Type B pancreatic cell (in vitro differentiated cells): Measurements from ENCODE around the gene EVA1C. TPM values are rescaled to one million over a fixed set of nuclear protein-coding genes. Genes with fewer than 3 reads are reported as not detected.
"Not testable (repeated sequence)": the region's sequence is repeated elsewhere in the genome, so short reads cannot be mapped to it uniquely, and the experiment has no call there.

Experiments used
- DNase-seq: peaks from one replicate; pipeline ENCODE4 v3.0.0; 2021; ENCODE audit warnings: mixed read lengths; ENCODE audit not compliant: unreplicated experiment; ENCODE audit errors: extremely low spot score
- H3K27ac Mint-ChIP-seq: 2 replicates; pipeline ENCODE4 v1.8.0; 2021; ENCODE audit warnings: mild to moderate bottlenecking, mixed read lengths
- H3K27me3 Mint-ChIP-seq: 2 replicates; pipeline ENCODE4 v1.8.0; 2021; ENCODE audit warnings: mixed read lengths
- H3K36me3 Mint-ChIP-seq: 2 replicates; pipeline ENCODE4 v1.8.0; 2021; ENCODE audit warnings: mixed read lengths
- H3K4me1 Mint-ChIP-seq: one replicate; pipeline ENCODE4 v1.8.0; 2021; ENCODE audit warnings: mixed read lengths; ENCODE audit not compliant: unreplicated experiment
- H3K4me3 Mint-ChIP-seq: 2 replicates; pipeline ENCODE4 v1.8.0; 2021; ENCODE audit warnings: mild to moderate bottlenecking, mixed read lengths
- H3K9me3 Mint-ChIP-seq: 2 replicates; pipeline ENCODE4 v1.8.0; 2021; ENCODE audit warnings: mixed read lengths
- total RNA-seq: library from RNA; stranded (reverse); gene quantifications from 2 replicates; pipeline ENCODE4 v1.2.1, GENCODE V29; 2021; ENCODE audit warnings: low replicate concordance
- TF ChIP-seq, protein P1 (sequence below): fragments of 200-600 bp; sonication (generic); conservative IDR thresholded peaks from 2 replicates; pipeline ENCODE4 v1.5.0; 2021; ENCODE audit warnings: antibody characterized with exemption, mild to moderate bottlenecking

Gene EVA1C
- total RNA-seq, 1 donor from 2014 or later = 0.63 TPM

- Mint-ChIP-seq H3K36me3 (no peaks in the 10 kb centered on the region), H3K9me3 (no peaks in the 10 kb centered on the region), H3K27me3 (peaks cover 5% of the 10 kb centered on the region), H3K27ac (no peak overlapping the region), H3K4me3 (no peak overlapping the region), H3K4me1 (no peaks in the 10 kb centered on the region)
- TF ChIP-seq, protein P1, sequence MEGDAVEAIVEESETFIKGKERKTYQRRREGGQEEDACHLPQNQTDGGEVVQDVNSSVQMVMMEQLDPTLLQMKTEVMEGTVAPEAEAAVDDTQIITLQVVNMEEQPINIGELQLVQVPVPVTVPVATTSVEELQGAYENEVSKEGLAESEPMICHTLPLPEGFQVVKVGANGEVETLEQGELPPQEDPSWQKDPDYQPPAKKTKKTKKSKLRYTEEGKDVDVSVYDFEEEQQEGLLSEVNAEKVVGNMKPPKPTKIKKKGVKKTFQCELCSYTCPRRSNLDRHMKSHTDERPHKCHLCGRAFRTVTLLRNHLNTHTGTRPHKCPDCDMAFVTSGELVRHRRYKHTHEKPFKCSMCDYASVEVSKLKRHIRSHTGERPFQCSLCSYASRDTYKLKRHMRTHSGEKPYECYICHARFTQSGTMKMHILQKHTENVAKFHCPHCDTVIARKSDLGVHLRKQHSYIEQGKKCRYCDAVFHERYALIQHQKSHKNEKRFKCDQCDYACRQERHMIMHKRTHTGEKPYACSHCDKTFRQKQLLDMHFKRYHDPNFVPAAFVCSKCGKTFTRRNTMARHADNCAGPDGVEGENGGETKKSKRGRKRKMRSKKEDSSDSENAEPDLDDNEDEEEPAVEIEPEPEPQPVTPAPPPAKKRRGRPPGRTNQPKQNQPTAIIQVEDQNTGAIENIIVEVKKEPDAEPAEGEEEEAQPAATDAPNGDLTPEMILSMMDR = no peak
- DNase-seq = no peak
Measured at GRCh38 chr21:32549886-32550285, 137.4 kb downstream of the EVA1C start.

DNA sequence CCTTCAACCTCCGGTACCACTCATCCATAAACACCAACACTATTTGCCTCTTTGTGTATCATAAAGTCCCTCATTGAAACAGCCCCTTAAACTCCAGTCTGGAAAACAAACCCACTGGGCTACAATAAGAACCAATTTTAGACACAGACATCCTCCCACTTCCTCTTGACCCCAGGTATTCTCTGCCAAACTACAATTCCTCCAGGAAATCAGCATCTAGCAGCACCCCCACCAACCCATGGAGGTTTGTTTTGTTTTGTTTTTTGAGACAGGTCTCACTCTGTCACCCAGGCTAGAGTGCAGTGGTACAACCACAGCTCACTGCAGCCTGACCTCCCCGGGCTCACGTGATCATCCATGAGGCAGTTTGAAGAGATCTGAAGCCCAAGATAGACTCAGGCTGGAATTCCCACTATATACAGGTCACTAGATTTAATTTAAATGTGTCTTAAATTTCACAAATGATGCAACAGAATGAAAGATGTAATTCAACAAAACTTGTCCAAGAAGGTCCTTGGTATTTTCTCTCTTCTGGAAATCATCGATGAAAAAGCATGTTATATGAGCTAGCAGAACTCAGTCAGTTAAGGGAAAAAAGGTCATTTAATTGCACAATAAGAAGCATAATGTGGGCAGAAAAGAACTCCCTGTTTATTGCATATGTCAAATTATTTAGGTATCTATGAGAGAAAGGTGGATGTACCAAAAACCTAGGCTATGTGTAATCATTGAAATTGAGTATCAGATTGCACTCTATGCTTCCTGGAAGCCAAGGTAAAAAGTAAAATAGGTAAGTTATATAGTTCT, 142.5 kb downstream of the EVA1C start:
- H3K27me3 Mint-ChIP-seq = peaks cover 5% of the 10 kb centered on the region
- H3K36me3 Mint-ChIP-seq = no peaks in the 10 kb centered on the region
- TF ChIP-seq, protein P1 = no peak
- H3K4me3 Mint-ChIP-seq = no peak overlapping the region
- H3K27ac Mint-ChIP-seq = no peak overlapping the region
- DNase-seq = no peak
- no peaks in the 10 kb centered on the region for H3K9me3 Mint-ChIP-seq
- H3K4me1 Mint-ChIP-seq = no peaks in the 10 kb centered on the region

GRCh38 chr21:32558106-32558505, 145.6 kb downstream of the EVA1C start:
- DNase-seq = no peak
- Mint-ChIP-seq H3K27ac (no peak overlapping the region), H3K9me3 (no peaks in the 10 kb centered on the region), H3K36me3 (no peaks in the 10 kb centered on the region), H3K4me1 (no peaks in the 10 kb centered on the region), H3K4me3 (no peak overlapping the region), H3K27me3 (no peaks in the 10 kb centered on the region)
- TF ChIP-seq, protein P1 = no peak

DNA sequence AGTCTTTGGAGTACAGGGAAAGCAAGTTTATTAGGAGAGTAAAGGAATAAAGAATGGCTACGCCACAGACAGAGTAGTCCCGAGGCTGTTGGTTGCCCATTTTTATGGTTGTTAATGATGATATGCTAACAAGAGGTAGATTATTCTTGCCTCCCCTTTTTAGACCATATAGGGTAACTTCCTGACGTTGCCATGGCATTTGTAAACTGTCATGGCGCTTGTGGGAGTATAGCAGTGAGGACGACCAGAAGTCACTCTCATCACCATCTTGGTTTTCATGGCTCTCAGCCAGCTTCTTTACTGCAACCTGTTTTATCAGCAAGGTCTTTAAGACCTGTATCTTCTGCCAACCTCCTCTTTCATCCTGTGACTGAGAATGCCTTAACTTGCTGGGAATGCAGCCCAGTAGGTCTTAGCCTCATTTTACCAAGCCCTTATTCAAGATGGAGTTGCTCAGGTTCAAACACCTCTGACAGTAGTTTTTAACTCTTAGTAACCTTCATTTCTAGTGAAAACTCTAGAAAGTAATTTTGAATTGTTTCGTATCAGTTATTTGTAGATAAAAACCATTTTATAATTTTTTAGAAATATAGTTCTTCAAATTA, 146.6 kb downstream of the EVA1C start:
- TF ChIP-seq, protein P1 = no peak
- Mint-ChIP-seq H3K9me3 (no peaks in the 10 kb centered on the region), H3K36me3 (no peaks in the 10 kb centered on the region), H3K27me3 (no peaks in the 10 kb centered on the region), H3K4me1 (no peaks in the 10 kb centered on the region), H3K4me3 (no peak overlapping the region), H3K27ac (no peak overlapping the region)
- DNase-seq = no peak

GRCh38 chr21:32560896-32561295, 148.4 kb downstream of the EVA1C start:
- Mint-ChIP-seq H3K27ac (no peak overlapping the region), H3K36me3 (no peaks in the 10 kb centered on the region), H3K27me3 (no peaks in the 10 kb centered on the region), H3K4me3 (no peak overlapping the region), H3K9me3 (peaks cover 8% of the 10 kb centered on the region), H3K4me1 (no peaks in the 10 kb centered on the region)
- no peak for DNase-seq
- TF ChIP-seq, protein P1 = no peak

DNA sequence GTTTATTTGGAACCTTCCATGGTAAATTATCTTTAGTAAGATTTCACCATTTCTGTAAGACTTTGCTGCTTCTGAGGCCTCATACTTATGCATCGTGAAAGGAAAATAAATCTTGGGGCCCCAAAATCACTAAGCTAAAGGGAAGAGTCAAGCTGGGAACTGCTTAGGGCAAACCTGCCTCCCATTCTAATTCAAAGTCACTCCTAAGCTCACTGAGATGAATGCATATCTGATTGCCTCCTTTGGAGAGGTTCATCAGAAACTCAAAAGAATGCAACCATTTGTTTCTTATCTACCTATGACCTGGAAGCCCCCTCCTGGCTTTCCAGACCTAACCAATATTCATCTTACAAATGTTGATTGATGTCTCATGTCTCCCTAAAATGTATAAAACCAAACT, 149.0 kb downstream of the EVA1C start:
- not testable (repeated sequence) for H3K36me3 Mint-ChIP-seq, H3K27ac Mint-ChIP-seq, H3K4me1 Mint-ChIP-seq, H3K27me3 Mint-ChIP-seq, DNase-seq, H3K4me3 Mint-ChIP-seq
- peaks cover 14% of the 10 kb centered on the region for H3K9me3 Mint-ChIP-seq
